GM21515 (cell line): ENCODE results near the gene KRTAP10-4.
"Not testable (repeated sequence)": the region's sequence is repeated elsewhere in the genome, so short reads cannot be mapped to it uniquely, and the experiment has no call there.

Experiments used
- ATAC-seq: cut with Tn5 transposase; IDR thresholded peaks from one replicate; pipeline ENCODE4 v1.9.1; 2021; ENCODE audit not compliant: unreplicated experiment

KRTAP10-4 gene

GRCh38 chr21:44573630-44574456, at the start of gene KRTAP10-4:
Gene KRTAP10-4 (plus strand): TSS chr21:44573729. CDS start chr21:44573759, 30 bp downstream.
- not testable (repeated sequence) for ATAC-seq

- no peak for ATAC-seq
These were observed 48.8 kb upstream of the KRTAP10-4 start for GRCh38 chr21:44524414-44525371.

- no peak for ATAC-seq
These were observed 48.0 kb upstream of the KRTAP10-4 start for GRCh38 chr21:44525391-44526095.

GRCh38 chr21:44526096-44526997, 47.2 kb upstream of the KRTAP10-4 start:
- ATAC-seq, result no peak

- ATAC-seq, result no peak
These were observed 46.2 kb upstream of the KRTAP10-4 start for GRCh38 chr21:44527156-44527982.

GRCh38 chr21:44527983-44528633, 45.4 kb upstream of the KRTAP10-4 start:
- no peak for ATAC-seq

- no peak for ATAC-seq
These were observed 44.9 kb upstream of the KRTAP10-4 start for GRCh38 chr21:44528634-44528995.

GRCh38 chr21:44529011-44529421, 44.5 kb upstream of the KRTAP10-4 start:
- ATAC-seq, result no peak

GRCh38 chr21:44529503-44530125, 43.9 kb upstream of the KRTAP10-4 start:
- no peak for ATAC-seq

GRCh38 chr21:44530221-44530902, 43.2 kb upstream of the KRTAP10-4 start:
- ATAC-seq, result no peak

GRCh38 chr21:44530903-44531605, 42.5 kb upstream of the KRTAP10-4 start:
- ATAC-seq, result no peak

GRCh38 chr21:44531606-44532564, 41.6 kb upstream of the KRTAP10-4 start:
- no peak for ATAC-seq

- no peak for ATAC-seq
These were observed 40.8 kb upstream of the KRTAP10-4 start for GRCh38 chr21:44532712-44533111.

GRCh38 chr21:44533121-44533890, 40.2 kb upstream of the KRTAP10-4 start:
- no peak for ATAC-seq
